ENCODE results near the gene MED14. TPM values are rescaled to one million over a fixed set of nuclear protein-coding genes. Genes with fewer than 3 reads are reported as not detected.
A peak's percentile ranks its signal among the peaks of the same experiment; 100 is the strongest.

MED14 gene
- total RNA-seq, 1 experiment from 2014 or later: 18.9 TPM

GRCh38 chrX:40644176-40644575, 91.2 kb downstream of the MED14 start:
- no peaks in the 10 kb centered on the region for H3K9me3 ChIP-seq (replicated peaks)
- H3K36me3 ChIP-seq: no peaks in the 10 kb centered on the region
- H3K4me1 ChIP-seq (replicated peaks): peaks cover 20% of the 10 kb centered on the region
- peak in 1 of 2 experiments; percentile 1 for DNase-seq (ENCODE audit: low read depth in 1 of 2, low spot score in 2 of 2)
- no peaks in the 10 kb centered on the region for H3K27me3 ChIP-seq (replicated peaks)
- peak overlapping the region; percentile 34 for H3K4me3 ChIP-seq
- H3K27ac ChIP-seq: peak overlapping the region; percentile 79

GRCh38 chrX:40637687-40638086, 97.7 kb downstream of the MED14 start:
- Histone ChIP-seq H3K9me3 (replicated peaks) (no peaks in the 10 kb centered on the region), H3K36me3 (peaks cover 17% of the 10 kb centered on the region), H3K4me3 (no peak overlapping the region), H3K4me1 (replicated peaks) (no peaks in the 10 kb centered on the region), H3K27me3 (replicated peaks) (no peaks in the 10 kb centered on the region), H3K27ac (no peak overlapping the region)
- no peak for DNase-seq (ENCODE audit: low read depth in 1 of 2, low spot score in 2 of 2)

GRCh38 chrX:40632199-40632598, 103.1 kb downstream of the MED14 start:
- Histone ChIP-seq H3K9me3 (replicated peaks) (no peaks in the 10 kb centered on the region), H3K27ac (no peak overlapping the region), H3K27me3 (replicated peaks) (no peaks in the 10 kb centered on the region), H3K4me1 (replicated peaks) (no peaks in the 10 kb centered on the region), H3K36me3 (peaks cover 21% of the 10 kb centered on the region), H3K4me3 (no peak overlapping the region)
- no peak for DNase-seq (ENCODE audit: low read depth in 1 of 2, low spot score in 2 of 2)

GRCh38 chrX:40628506-40628905, 106.8 kb downstream of the MED14 start:
- no peak overlapping the region for H3K4me3 ChIP-seq
- no peak overlapping the region for H3K27ac ChIP-seq
- H3K36me3 ChIP-seq: peaks cover 5% of the 10 kb centered on the region
- DNase-seq (ENCODE audit: low read depth in 1 of 2, low spot score in 2 of 2): no peak
- no peaks in the 10 kb centered on the region for H3K9me3 ChIP-seq (replicated peaks)
- no peaks in the 10 kb centered on the region for H3K27me3 ChIP-seq (replicated peaks)
- H3K4me1 ChIP-seq (replicated peaks): no peaks in the 10 kb centered on the region

GRCh38 chrX:40625294-40625693, 110.0 kb downstream of the MED14 start:
- H3K27ac ChIP-seq: no peak overlapping the region
- no peaks in the 10 kb centered on the region for H3K4me1 ChIP-seq (replicated peaks)
- peaks cover 3% of the 10 kb centered on the region for H3K36me3 ChIP-seq
- H3K9me3 ChIP-seq (replicated peaks): no peaks in the 10 kb centered on the region
- no peak for DNase-seq (ENCODE audit: low read depth in 1 of 2, low spot score in 2 of 2)
- H3K27me3 ChIP-seq (replicated peaks): no peaks in the 10 kb centered on the region
- no peak overlapping the region for H3K4me3 ChIP-seq

GRCh38 chrX:40623665-40624064, 111.7 kb downstream of the MED14 start:
- no peaks in the 10 kb centered on the region for H3K4me1 ChIP-seq (replicated peaks)

GRCh38 chrX:40623139-40623536, 112.2 kb downstream of the MED14 start, which contains the start of gene MPC1L:
MPC1L (plus strand) TSS chrX:40623428; CDS start chrX:40623566, 138 bp downstream.
- H3K4me1 ChIP-seq (replicated peaks): no peaks in the 10 kb centered on the region
- no peak for DNase-seq (ENCODE audit: low read depth in 1 of 2, low spot score in 2 of 2)
- no peaks in the 10 kb centered on the region for H3K27me3 ChIP-seq (replicated peaks)
- no peaks in the 10 kb centered on the region for H3K36me3 ChIP-seq
- no peak within 1 kb of the TSS for H3K4me3 ChIP-seq
- H3K9me3 ChIP-seq (replicated peaks): no peaks in the 10 kb centered on the region
- no peak within 1 kb of the TSS for H3K27ac ChIP-seq

More at GRCh38 chrX:40623665-40624064, 111.7 kb downstream of the MED14 start:
- no peaks in the 10 kb centered on the region for H3K27me3 ChIP-seq (replicated peaks)
- no peak overlapping the region for H3K27ac ChIP-seq
- H3K9me3 ChIP-seq (replicated peaks): no peaks in the 10 kb centered on the region
- H3K4me3 ChIP-seq: no peak overlapping the region
- DNase-seq (ENCODE audit: low read depth in 1 of 2, low spot score in 2 of 2): no peak
- H3K36me3 ChIP-seq: no peaks in the 10 kb centered on the region

GRCh38 chrX:40622479-40623138, 112.7 kb downstream of the MED14 start:
- no peaks in the 10 kb centered on the region for H3K9me3 ChIP-seq (replicated peaks)
- no peaks in the 10 kb centered on the region for H3K36me3 ChIP-seq
- H3K4me3 ChIP-seq: no peak overlapping the region
- H3K27ac ChIP-seq: no peak overlapping the region
- H3K4me1 ChIP-seq (replicated peaks): no peaks in the 10 kb centered on the region
- DNase-seq (ENCODE audit: low read depth in 1 of 2, low spot score in 2 of 2): no peak
- H3K27me3 ChIP-seq (replicated peaks): no peaks in the 10 kb centered on the region

GRCh38 chrX:40617566-40617965, 117.8 kb downstream of the MED14 start:
- H3K4me1 ChIP-seq (replicated peaks): no peaks in the 10 kb centered on the region
- no peak for DNase-seq (ENCODE audit: low read depth in 1 of 2, low spot score in 2 of 2)
- no peaks in the 10 kb centered on the region for H3K27me3 ChIP-seq (replicated peaks)
- no peaks in the 10 kb centered on the region for H3K36me3 ChIP-seq
- no peak overlapping the region for H3K27ac ChIP-seq
- H3K9me3 ChIP-seq (replicated peaks): no peaks in the 10 kb centered on the region
- H3K4me3 ChIP-seq: no peak overlapping the region

- H3K4me1 ChIP-seq (replicated peaks): no peaks in the 10 kb centered on the region
- H3K4me3 ChIP-seq: no peak overlapping the region
- H3K27me3 ChIP-seq (replicated peaks): no peaks in the 10 kb centered on the region
- no peaks in the 10 kb centered on the region for H3K36me3 ChIP-seq
- H3K27ac ChIP-seq: no peak overlapping the region
- DNase-seq (ENCODE audit: low read depth in 1 of 2, low spot score in 2 of 2): no peak
- no peaks in the 10 kb centered on the region for H3K9me3 ChIP-seq (replicated peaks)
Observed at GRCh38 chrX:40615976-40616375, 119.4 kb downstream of the MED14 start.

GRCh38 chrX:40612511-40612910, 122.8 kb downstream of the MED14 start:
- Histone ChIP-seq H3K36me3 (no peaks in the 10 kb centered on the region), H3K9me3 (replicated peaks) (no peaks in the 10 kb centered on the region), H3K4me1 (replicated peaks) (no peaks in the 10 kb centered on the region), H3K27ac (no peak overlapping the region), H3K4me3 (no peak overlapping the region), H3K27me3 (replicated peaks) (no peaks in the 10 kb centered on the region)
- no peak for DNase-seq (ENCODE audit: low read depth in 1 of 2, low spot score in 2 of 2)

- Histone ChIP-seq H3K4me1 (replicated peaks) (no peaks in the 10 kb centered on the region), H3K27me3 (replicated peaks) (no peaks in the 10 kb centered on the region), H3K9me3 (replicated peaks) (no peaks in the 10 kb centered on the region), H3K27ac (no peak overlapping the region), H3K36me3 (no peaks in the 10 kb centered on the region), H3K4me3 (no peak overlapping the region)
- no peak for DNase-seq (ENCODE audit: low read depth in 1 of 2, low spot score in 2 of 2)
Observed at GRCh38 chrX:40607381-40607780, 128.0 kb downstream of the MED14 start.

- no peak for DNase-seq (ENCODE audit: low read depth in 1 of 2, low spot score in 2 of 2)
- Histone ChIP-seq H3K9me3 (replicated peaks) (no peaks in the 10 kb centered on the region), H3K36me3 (peaks cover 4% of the 10 kb centered on the region), H3K27me3 (replicated peaks) (no peaks in the 10 kb centered on the region), H3K4me1 (replicated peaks) (no peaks in the 10 kb centered on the region), H3K4me3 (no peak overlapping the region), H3K27ac (no peak overlapping the region)
Observed at GRCh38 chrX:40603446-40603845, 131.9 kb downstream of the MED14 start.

Measured in SJSA1 (cell line).